NCI-H2081 treated with DMSO at 0.1 percent for 48 hours (cell line): ENCODE results near the gene UAP1L1.
A peak's percentile ranks its signal among the peaks of the same experiment; 100 is the strongest.
"Not testable (repeated sequence)": the region's sequence is repeated elsewhere in the genome, so short reads cannot be mapped to it uniquely, and the experiment has no call there.

Experiments used
- DNase-seq: peaks from one replicate; lab custom pipeline; 2025; lab: John Stamatoyannopoulos, UW

UAP1L1 gene

GRCh38 chr9:137077010-137077747 is at the start of gene UAP1L1:
Gene UAP1L1, plus strand, starts transcription at chr9:137077517. Its CDS starts 16 bp downstream, at chr9:137077533.
- DNase-seq, result no peak

GRCh38 chr9:137028263-137029057 is 48.9 kb upstream of the UAP1L1 start:
- DNase-seq, result no peak

GRCh38 chr9:137029058-137029936 is 48.0 kb upstream of the UAP1L1 start:
- no peak for DNase-seq

- DNase-seq, result no peak
Observed at GRCh38 chr9:137030006-137030405, 47.3 kb upstream of the UAP1L1 start.

- DNase-seq, result no peak
Observed at GRCh38 chr9:137030538-137031527, 46.5 kb upstream of the UAP1L1 start.

GRCh38 chr9:137031904-137032640 is 45.2 kb upstream of the UAP1L1 start, which contains the start of gene FUT7:
Gene FUT7, minus strand, starts transcription at chr9:137032088. Its CDS starts 97 bp downstream, at chr9:137031991.
- DNase-seq, result no peak

- no peak for DNase-seq
Observed at GRCh38 chr9:137032858-137033257, 44.5 kb upstream of the UAP1L1 start.

GRCh38 chr9:137033481-137033880 is 43.8 kb upstream of the UAP1L1 start:
- DNase-seq, result not testable (repeated sequence)

GRCh38 chr9:137034039-137034708 is 43.1 kb upstream of the UAP1L1 start:
- DNase-seq, result no peak

- DNase-seq, result peak; percentile 31
Observed at GRCh38 chr9:137034709-137035506, 42.4 kb upstream of the UAP1L1 start.

GRCh38 chr9:137035507-137035834 is 41.8 kb upstream of the UAP1L1 start:
- DNase-seq, result no peak

GRCh38 chr9:137035937-137036336 is 41.4 kb upstream of the UAP1L1 start:
- no peak for DNase-seq

- no peak for DNase-seq
Observed at GRCh38 chr9:137037035-137037434, 40.3 kb upstream of the UAP1L1 start.

- no peak for DNase-seq
Observed at GRCh38 chr9:137037483-137037882, 39.8 kb upstream of the UAP1L1 start.

GRCh38 chr9:137038916-137039315 is 38.4 kb upstream of the UAP1L1 start:
- DNase-seq, result no peak

- no peak for DNase-seq
Observed at GRCh38 chr9:137039611-137040366, 37.5 kb upstream of the UAP1L1 start.

GRCh38 chr9:137040568-137040967 is 36.7 kb upstream of the UAP1L1 start:
- DNase-seq, result no peak

- DNase-seq, result no peak
Observed at GRCh38 chr9:137041124-137041523, 36.2 kb upstream of the UAP1L1 start.
